H9 (cell line): ENCODE data around the gene ARHGEF38. TPM values are rescaled to one million over a fixed set of nuclear protein-coding genes. Genes with fewer than 3 reads are reported as not detected.
A peak's percentile ranks its signal among the peaks of the same experiment; 100 is the strongest.

ENCODE experiments used
- DNase-seq: peaks from one replicate; pipeline ENCODE4 v3.0.0-alpha.2; 2017
- H2AFZ ChIP-seq: one replicate; pipeline ENCODE4 v1.6.1; 2013; ENCODE audit warnings: mild to moderate bottlenecking, low read length, control low read depth, moderate library complexity
- H2AK5ac ChIP-seq: 2 replicates; pipeline ENCODE4 v1.6.1; 2013; ENCODE audit warnings: low read length, control low read depth, mixed read lengths; ENCODE audit not compliant: insufficient read length
- H2BK120ac ChIP-seq: one replicate; pipeline ENCODE4 v1.6.1; 2013; ENCODE audit warnings: low read depth, mild to moderate bottlenecking, low read length, control low read depth, inconsistent platforms; ENCODE audit not compliant: poor library complexity, severe bottlenecking
- H2BK12ac ChIP-seq: 2 replicates; pipeline ENCODE4 v1.6.1; 2013; ENCODE audit warnings: low read length, control low read depth, mixed read lengths, low read depth; ENCODE audit not compliant: insufficient read length
- H2BK15ac ChIP-seq: 2 replicates; pipeline ENCODE4 v1.6.1; 2013; ENCODE audit warnings: low read depth, low read length, control low read depth
- H2BK20ac ChIP-seq: one replicate; pipeline ENCODE4 v1.6.1; 2013; ENCODE audit warnings: low read depth, mild to moderate bottlenecking, low read length, control low read depth, inconsistent platforms; ENCODE audit not compliant: poor library complexity, severe bottlenecking
- H2BK5ac ChIP-seq: 2 replicates; pipeline ENCODE4 v1.6.1; 2013; ENCODE audit warnings: low read length, control low read depth, mixed read lengths; ENCODE audit not compliant: insufficient read length
- H3K14ac ChIP-seq: 2 replicates; pipeline ENCODE4 v1.6.1; 2013; ENCODE audit warnings: low read length, control low read depth; ENCODE audit not compliant: insufficient read depth
- H3K18ac ChIP-seq: 2 replicates; pipeline ENCODE4 v1.6.1; 2013; ENCODE audit warnings: low read depth, mild to moderate bottlenecking, mixed read lengths, low read length, control low read depth; ENCODE audit not compliant: insufficient read length
- H3K23ac ChIP-seq: 2 replicates; pipeline ENCODE4 v1.6.1; 2013; ENCODE audit warnings: low read length, control low read depth, mixed read lengths, low read depth; ENCODE audit not compliant: insufficient read length
- H3K23me2 ChIP-seq: 2 replicates; pipeline ENCODE4 v1.6.1; 2013; ENCODE audit warnings: low read depth, mild to moderate bottlenecking, mixed read lengths, low read length, control low read depth; ENCODE audit not compliant: insufficient read length, poor library complexity, severe bottlenecking
- H3K27ac ChIP-seq: 2 replicates; pipeline ENCODE4 v1.5.1; 2013; ENCODE audit warnings: low read length, control low read depth, mixed read lengths, low read depth; ENCODE audit not compliant: insufficient read length
- H3K27me3 ChIP-seq: 2 replicates; pipeline ENCODE4 v1.6.1; 2013; ENCODE audit warnings: low read length, control low read depth, inconsistent platforms; ENCODE audit not compliant: insufficient read depth
- H3K4ac ChIP-seq: 2 replicates; pipeline ENCODE4 v1.6.1; 2013; ENCODE audit warnings: low read depth, mild to moderate bottlenecking, control low read depth, inconsistent platforms, low read length, moderate library complexity
- H3K4me1 ChIP-seq: 2 replicates; pipeline ENCODE4 v1.6.1; 2013; ENCODE audit warnings: low read length, control low read depth, inconsistent platforms; ENCODE audit not compliant: insufficient read depth
- H3K4me2 ChIP-seq: 2 replicates; pipeline ENCODE4 v1.6.1; 2013; ENCODE audit warnings: low read length, control low read depth, mixed read lengths; ENCODE audit not compliant: insufficient read length, insufficient read depth
- H3K56ac ChIP-seq: 2 replicates; pipeline ENCODE4 v1.6.1; 2013; ENCODE audit warnings: low read depth, mild to moderate bottlenecking, mixed read lengths, low read length, control low read depth; ENCODE audit not compliant: insufficient read length
- H3K79me1 ChIP-seq: 2 replicates; pipeline ENCODE4 v1.6.1; 2013; ENCODE audit warnings: low read depth, mild to moderate bottlenecking, moderate library complexity, low read length, control low read depth, inconsistent platforms; ENCODE audit not compliant: insufficient read depth, poor library complexity, severe bottlenecking
- H3K79me2 ChIP-seq: 2 replicates; pipeline ENCODE4 v1.6.1; 2013; ENCODE audit warnings: low read length, control low read depth, inconsistent platforms; ENCODE audit not compliant: insufficient read depth
- H3K9ac ChIP-seq: 2 replicates; pipeline ENCODE4 v1.6.1; 2013; ENCODE audit warnings: low read length, control low read depth, mixed read lengths; ENCODE audit not compliant: insufficient read length; ENCODE audit errors: extremely low read depth
- H3K9me3 ChIP-seq: one replicate; pipeline ENCODE4 v1.6.1; 2013; ENCODE audit warnings: low read depth, low read length, inconsistent platforms; ENCODE audit not compliant: control insufficient read depth
- H3T11ph ChIP-seq: one replicate; pipeline ENCODE4 v1.6.1; 2013; ENCODE audit warnings: mild to moderate bottlenecking, low read length, control low read depth, inconsistent platforms
- H4K20me1 ChIP-seq: one replicate; pipeline ENCODE4 v1.6.1; 2013; ENCODE audit not compliant: control insufficient read depth, insufficient read length, insufficient read depth
- H4K5ac ChIP-seq: 2 replicates; pipeline ENCODE4 v1.6.1; 2013; ENCODE audit warnings: low read depth, mild to moderate bottlenecking, mixed read lengths, low read length, control low read depth; ENCODE audit not compliant: insufficient read length
- H4K8ac ChIP-seq: replicated peaks from 2 replicates; pipeline ENCODE4 v1.6.1; 2013; ENCODE audit warnings: low read length, control low read depth, mixed read lengths, low read depth; ENCODE audit not compliant: insufficient read length
- H4K91ac ChIP-seq: 2 replicates; pipeline ENCODE4 v1.6.1; 2013; ENCODE audit warnings: low read depth, mild to moderate bottlenecking, moderate library complexity, mixed read lengths, low read length, control low read depth; ENCODE audit not compliant: insufficient read length
- H3K27ac Mint-ChIP-seq, 3 experiments: 2 replicates in 2 of 3; 3 replicates in 1 of 3; pipeline ENCODE4 v1.8.0; 2020 to 2021; ENCODE audit warnings: mixed read lengths in 3 of 3, mild to moderate bottlenecking in 1 of 3, moderate library complexity in 1 of 3
- H3K27me3 Mint-ChIP-seq: 2 replicates; pipeline ENCODE4 v1.8.0; 2021; ENCODE audit warnings: low read depth, mild to moderate bottlenecking, moderate library complexity, mixed read lengths
- H3K36me3 Mint-ChIP-seq, 3 experiments: 2 replicates in 2 of 3; 3 replicates in 1 of 3; pipeline ENCODE4 v1.8.0; 2020 to 2021; ENCODE audit warnings: low read depth in 3 of 3, mixed read lengths in 3 of 3; ENCODE audit not compliant: insufficient read depth in 1 of 3
- H3K4me1 Mint-ChIP-seq, 2 experiments: 2 replicates each; pipeline ENCODE4 v1.8.0; 2020; ENCODE audit warnings: mixed read lengths in 2 of 2
- H3K4me3 Mint-ChIP-seq, 2 experiments: 2 replicates in 1 of 2; 3 replicates in 1 of 2; pipeline ENCODE4 v1.8.0; 2020 to 2021; ENCODE audit warnings: mild to moderate bottlenecking in 2 of 2, mixed read lengths in 2 of 2, moderate library complexity in 1 of 2
- H3K9me3 Mint-ChIP-seq, 2 experiments: 2 replicates in 1 of 2; 3 replicates in 1 of 2; pipeline ENCODE4 v1.8.0; 2020; ENCODE audit warnings: mild to moderate bottlenecking in 2 of 2, mixed read lengths in 2 of 2, moderate library complexity in 1 of 2
- CTCF ChIP-seq: fragments of 200-600 bp; sonication (generic); conservative IDR thresholded peaks from 3 replicates; pipeline ENCODE4 v1.8.0; 2021; ENCODE audit warnings: antibody characterized with exemption, mild to moderate bottlenecking
- WGBS: extraction: QIAGEN DNeasy Blood & Tissue Kit; methylation state at CpG from one replicate; pipeline ENCODE4 v1.1.7; 2013; ENCODE audit warnings: missing lambda C conversion rate, low lambda C conversion rate, mixed read lengths; ENCODE audit not compliant: insufficient read length; ENCODE audit errors: extremely low coverage; 5-methylcytosine and 5-hydroxymethylcytosine counted together
- total RNA-seq: library from RNA; stranded (reverse); gene quantifications from 2 replicates; pipeline ENCODE4 v1.2.1, GENCODE V29; 2021

The ARHGEF38 gene
- total RNA-seq, 1 experiment from 2014 or later, result not detected

GRCh38 chr4:105527081-105527480 lies 25.3 kb upstream of the ARHGEF38 start:
- H3K9ac ChIP-seq, result no peak overlapping the region
- no peaks in the 10 kb centered on the region for H3K23me2 ChIP-seq
- no peak overlapping the region for H3K4me3 Mint-ChIP-seq
- DNase-seq, result peak; percentile 42
- H3K79me1 ChIP-seq, result no peaks in the 10 kb centered on the region
- no peaks in the 10 kb centered on the region for H4K20me1 ChIP-seq
- no peak overlapping the region for H3K23ac ChIP-seq
- no peak overlapping the region for H3K56ac ChIP-seq
- H4K5ac ChIP-seq, result no peak overlapping the region
- no peak overlapping the region for H2AK5ac ChIP-seq
- H3K4me2 ChIP-seq, result no peak overlapping the region
- no peak overlapping the region for H2BK12ac ChIP-seq
- peaks cover 41% of the 10 kb centered on the region for H3K27me3 Mint-ChIP-seq
- no peak overlapping the region; the same call in 1 of the 2 replicates for H2BK15ac ChIP-seq
- no peak overlapping the region for H3K18ac ChIP-seq
- no peak overlapping the region for H2BK120ac ChIP-seq
- no peak overlapping the region for H3K27ac Mint-ChIP-seq
- no peaks in the 10 kb centered on the region for H3K27me3 ChIP-seq
- no peak overlapping the region for H3K27ac ChIP-seq
- H3K4me1 ChIP-seq, result no peaks in the 10 kb centered on the region
- H3K36me3 Mint-ChIP-seq, result no peaks in the 10 kb centered on the region
- H4K91ac ChIP-seq, result no peak overlapping the region
- H3T11ph ChIP-seq, result no peak overlapping the region
- H3K14ac ChIP-seq, result no peak overlapping the region
- H3K79me2 ChIP-seq, result no peaks in the 10 kb centered on the region
- no peak overlapping the region for H3K4ac ChIP-seq
- H4K8ac ChIP-seq, result no peak overlapping the region
- no peaks in the 10 kb centered on the region for H3K4me1 Mint-ChIP-seq
- H3K9me3 ChIP-seq, result no peaks in the 10 kb centered on the region
- H2BK5ac ChIP-seq, result no peak overlapping the region
- no CpG with 5 or more reads among the region's 8 CpGs for WGBS
- no peak overlapping the region for H2AFZ ChIP-seq
- H2BK20ac ChIP-seq, result no peak overlapping the region
- no peak for TF ChIP-seq CTCF
- H3K9me3 Mint-ChIP-seq, result no peaks in the 10 kb centered on the region; a peak in 1 of 5 replicates
